Coronary artery (tissue), 2 donors: ENCODE results near the gene S1PR1.
A peak's percentile ranks its signal among the peaks of the same experiment; 100 is the strongest.

Experiments used
- DNase-seq: peaks from one replicate; pipeline ENCODE4 v3.0.0-alpha.2; 2017; ENCODE audit warnings: low spot score
- H3K27ac ChIP-seq, 2 donors: fragments of 200-600 bp; sonication (generic); one replicate each; pipeline ENCODE4 v1.5.1; 2016 to 2019
- H3K4me3 ChIP-seq: fragments of 200-600 bp; sonication (generic); 2 replicates; pipeline ENCODE4 v1.5.1; 2016; ENCODE audit warnings: mild to moderate bottlenecking, moderate library complexity
- TF ChIP-seq, protein P1 (sequence below): fragments of 200-600 bp; sonication (generic); IDR thresholded peaks from one replicate; pipeline ENCODE4 v1.5.1; 2019; ENCODE audit warnings: antibody characterized with exemption

S1PR1 gene

DNA sequence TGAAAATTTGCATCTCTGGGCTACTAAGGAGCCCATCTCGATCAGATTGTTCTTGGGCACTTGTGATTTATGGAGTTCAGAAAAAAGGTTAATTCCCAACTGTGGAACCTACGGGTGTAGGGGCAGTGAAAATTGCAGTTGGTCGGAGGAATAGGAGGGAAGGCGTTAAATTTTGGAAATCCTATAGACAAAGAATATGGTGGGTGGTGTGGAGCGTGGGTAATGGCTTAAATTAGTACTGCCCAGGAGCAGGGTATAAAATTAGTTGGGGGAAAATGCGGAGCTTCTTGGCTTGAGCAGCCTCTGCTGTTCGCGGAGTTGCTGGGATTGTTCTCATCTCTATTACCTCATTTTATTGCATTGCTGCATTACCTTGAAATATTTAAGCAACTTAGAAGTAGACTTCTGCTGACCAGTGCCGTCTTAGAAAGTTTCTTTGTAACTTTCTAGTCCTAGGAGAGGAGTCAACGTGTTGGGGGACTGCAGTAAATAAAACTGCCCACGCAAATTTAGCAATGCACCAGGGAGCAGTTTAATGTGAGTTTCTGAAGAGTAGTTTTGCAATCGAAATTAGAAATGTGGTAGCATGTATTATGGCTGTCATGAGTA lies 514 bp downstream of the S1PR1 start:
- TF ChIP-seq, protein P1, sequence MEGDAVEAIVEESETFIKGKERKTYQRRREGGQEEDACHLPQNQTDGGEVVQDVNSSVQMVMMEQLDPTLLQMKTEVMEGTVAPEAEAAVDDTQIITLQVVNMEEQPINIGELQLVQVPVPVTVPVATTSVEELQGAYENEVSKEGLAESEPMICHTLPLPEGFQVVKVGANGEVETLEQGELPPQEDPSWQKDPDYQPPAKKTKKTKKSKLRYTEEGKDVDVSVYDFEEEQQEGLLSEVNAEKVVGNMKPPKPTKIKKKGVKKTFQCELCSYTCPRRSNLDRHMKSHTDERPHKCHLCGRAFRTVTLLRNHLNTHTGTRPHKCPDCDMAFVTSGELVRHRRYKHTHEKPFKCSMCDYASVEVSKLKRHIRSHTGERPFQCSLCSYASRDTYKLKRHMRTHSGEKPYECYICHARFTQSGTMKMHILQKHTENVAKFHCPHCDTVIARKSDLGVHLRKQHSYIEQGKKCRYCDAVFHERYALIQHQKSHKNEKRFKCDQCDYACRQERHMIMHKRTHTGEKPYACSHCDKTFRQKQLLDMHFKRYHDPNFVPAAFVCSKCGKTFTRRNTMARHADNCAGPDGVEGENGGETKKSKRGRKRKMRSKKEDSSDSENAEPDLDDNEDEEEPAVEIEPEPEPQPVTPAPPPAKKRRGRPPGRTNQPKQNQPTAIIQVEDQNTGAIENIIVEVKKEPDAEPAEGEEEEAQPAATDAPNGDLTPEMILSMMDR, result no peak
- Histone ChIP-seq H3K27ac (peak overlapping the region; percentile 51 to 76), H3K4me3 (peak overlapping the region; percentile 79)
- no peak for DNase-seq

DNA sequence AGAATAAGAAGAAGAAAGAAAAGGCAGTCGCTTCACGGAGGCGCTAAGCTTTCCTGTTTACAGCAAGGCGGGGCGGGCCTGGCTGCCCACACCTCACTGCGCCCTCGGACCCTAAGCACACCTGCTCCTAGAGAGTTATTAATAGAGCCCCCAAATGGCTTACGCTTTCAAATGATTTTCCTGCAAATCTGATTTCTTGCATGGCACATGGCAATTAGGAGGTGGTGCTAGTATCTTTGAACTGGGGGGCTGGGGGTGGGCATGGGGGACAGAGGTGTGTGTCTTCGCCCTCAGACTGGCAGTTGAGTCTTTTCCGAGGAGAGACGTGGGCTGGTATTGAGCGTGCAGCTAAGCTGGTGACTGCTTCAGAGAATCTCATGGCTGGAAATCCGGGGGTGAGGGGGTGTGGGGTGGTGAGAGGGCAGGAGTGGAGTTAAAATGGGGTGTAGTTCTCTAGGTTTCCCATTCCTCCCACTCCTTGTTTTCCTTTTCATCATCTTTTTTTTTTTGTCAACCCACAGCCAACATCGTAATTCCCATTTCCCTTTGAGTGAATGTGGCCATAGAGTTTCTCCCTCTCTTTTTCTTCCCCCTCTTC lies 1.3 kb downstream of the S1PR1 start:
- no peak for DNase-seq
- TF ChIP-seq, protein P1, result no peak
- H3K27ac ChIP-seq, result peak overlapping the region in 1 of 2 donors; percentile 76
- peak overlapping the region; percentile 79 for H3K4me3 ChIP-seq

DNA sequence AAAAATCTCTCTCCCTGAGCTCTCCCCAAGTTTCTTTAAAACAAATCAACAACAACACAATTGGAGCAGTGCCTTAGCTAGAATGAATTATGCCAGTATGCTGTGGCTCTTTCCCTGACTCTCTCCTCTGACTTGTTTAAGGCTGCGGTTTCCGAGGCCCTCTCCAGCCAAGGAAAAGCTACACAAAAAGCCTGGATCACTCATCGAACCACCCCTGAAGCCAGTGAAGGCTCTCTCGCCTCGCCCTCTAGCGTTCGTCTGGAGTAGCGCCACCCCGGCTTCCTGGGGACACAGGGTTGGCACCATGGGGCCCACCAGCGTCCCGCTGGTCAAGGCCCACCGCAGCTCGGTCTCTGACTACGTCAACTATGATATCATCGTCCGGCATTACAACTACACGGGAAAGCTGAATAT lies 1.9 kb downstream of the S1PR1 start:
- H3K27ac ChIP-seq, result peak overlapping the region in 1 of 2 donors; percentile 64
- peak overlapping the region; percentile 79 for H3K4me3 ChIP-seq
- DNase-seq, result peak; percentile 86
- TF ChIP-seq, protein P1, result peak; percentile 90

DNA sequence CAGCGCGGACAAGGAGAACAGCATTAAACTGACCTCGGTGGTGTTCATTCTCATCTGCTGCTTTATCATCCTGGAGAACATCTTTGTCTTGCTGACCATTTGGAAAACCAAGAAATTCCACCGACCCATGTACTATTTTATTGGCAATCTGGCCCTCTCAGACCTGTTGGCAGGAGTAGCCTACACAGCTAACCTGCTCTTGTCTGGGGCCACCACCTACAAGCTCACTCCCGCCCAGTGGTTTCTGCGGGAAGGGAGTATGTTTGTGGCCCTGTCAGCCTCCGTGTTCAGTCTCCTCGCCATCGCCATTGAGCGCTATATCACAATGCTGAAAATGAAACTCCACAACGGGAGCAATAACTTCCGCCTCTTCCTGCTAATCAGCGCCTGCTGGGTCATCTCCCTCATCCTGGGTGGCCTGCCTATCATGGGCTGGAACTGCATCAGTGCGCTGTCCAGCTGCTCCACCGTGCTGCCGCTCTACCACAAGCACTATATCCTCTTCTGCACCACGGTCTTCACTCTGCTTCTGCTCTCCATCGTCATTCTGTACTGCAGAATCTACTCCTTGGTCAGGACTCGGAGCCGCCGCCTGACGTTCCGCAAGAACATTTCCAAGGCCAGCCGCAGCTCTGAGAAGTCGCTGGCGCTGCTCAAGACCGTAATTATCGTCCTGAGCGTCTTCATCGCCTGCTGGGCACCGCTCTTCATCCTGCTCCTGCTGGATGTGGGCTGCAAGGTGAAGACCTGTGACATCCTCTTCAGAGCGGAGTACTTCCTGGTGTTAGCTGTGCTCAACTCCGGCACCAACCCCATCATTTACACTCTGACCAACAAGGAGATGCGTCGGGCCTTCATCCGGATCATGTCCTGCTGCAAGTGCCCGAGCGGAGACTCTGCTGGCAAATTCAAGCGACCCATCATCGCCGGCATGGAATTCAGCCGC lies 2.5 kb downstream of the S1PR1 start:
- peak overlapping the region in 1 of 2 donors; percentile 64 for H3K27ac ChIP-seq
- peak overlapping the region; percentile 79 for H3K4me3 ChIP-seq
- TF ChIP-seq, protein P1, result no peak
- no peak for DNase-seq

DNA sequence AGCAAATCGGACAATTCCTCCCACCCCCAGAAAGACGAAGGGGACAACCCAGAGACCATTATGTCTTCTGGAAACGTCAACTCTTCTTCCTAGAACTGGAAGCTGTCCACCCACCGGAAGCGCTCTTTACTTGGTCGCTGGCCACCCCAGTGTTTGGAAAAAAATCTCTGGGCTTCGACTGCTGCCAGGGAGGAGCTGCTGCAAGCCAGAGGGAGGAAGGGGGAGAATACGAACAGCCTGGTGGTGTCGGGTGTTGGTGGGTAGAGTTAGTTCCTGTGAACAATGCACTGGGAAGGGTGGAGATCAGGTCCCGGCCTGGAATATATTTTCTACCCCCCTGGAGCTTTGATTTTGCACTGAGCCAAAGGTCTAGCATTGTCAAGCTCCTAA lies 3.2 kb downstream of the S1PR1 start:
- DNase-seq, result no peak
- Histone ChIP-seq H3K27ac (peak overlapping the region in 1 of 2 donors; percentile 64), H3K4me3 (peak overlapping the region; percentile 79)
- TF ChIP-seq, protein P1, result no peak

DNA sequence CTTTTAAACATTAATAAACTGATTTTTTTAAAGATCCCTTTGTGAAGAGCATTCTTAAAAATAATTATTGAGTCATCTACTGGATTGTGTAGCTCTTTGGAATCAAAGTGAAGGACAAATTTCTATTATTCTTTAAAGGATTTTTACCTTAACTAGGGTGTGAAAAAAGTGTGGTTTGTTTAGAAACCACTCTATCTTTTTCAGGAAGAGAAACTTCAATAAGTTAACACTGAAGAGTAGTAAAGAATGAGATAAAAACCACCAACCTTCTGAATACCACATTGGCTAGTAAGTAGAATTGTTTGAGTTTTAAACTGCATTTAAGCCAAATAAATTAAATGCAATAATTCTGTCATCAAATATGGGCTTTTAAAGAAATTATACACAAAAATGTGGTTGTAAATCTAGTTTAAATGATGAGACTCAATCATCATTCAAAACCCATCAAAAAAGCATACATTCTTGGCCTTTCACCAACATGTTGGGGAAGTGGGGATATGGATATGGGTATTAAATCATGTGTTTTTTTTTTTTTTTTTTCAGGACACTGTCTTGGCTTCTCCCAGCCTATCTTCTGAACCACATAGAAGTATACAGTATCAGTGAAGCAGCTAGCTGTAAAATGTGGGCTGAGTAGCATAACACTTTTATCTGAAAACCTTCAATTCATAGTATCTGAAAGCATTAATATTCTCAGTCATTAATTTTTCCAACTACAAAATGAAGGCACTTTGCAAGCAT lies 4.8 kb downstream of the S1PR1 start:
- DNase-seq, result no peak
- TF ChIP-seq, protein P1, result no peak
- Histone ChIP-seq H3K4me3 (no peak overlapping the region), H3K27ac (no peak overlapping the region)
